Anterior cingulate cortex (tissue), 58 donors: ENCODE measurements around the gene CALM1.

Experiments
- DNase-seq, 58 donors: peaks; one replicate each; lab custom pipeline; 2025; lab: John Stamatoyannopoulos, UW

Gene CALM1

GRCh38 chr14:90396341-90397339, at the start of gene CALM1:
TSS of gene CALM1 (plus strand) at chr14:90397029. CDS start at chr14:90397231, 202 bp downstream.
- DNase-seq, result peak; percentile 52 to 95 (median 88)

DNA sequence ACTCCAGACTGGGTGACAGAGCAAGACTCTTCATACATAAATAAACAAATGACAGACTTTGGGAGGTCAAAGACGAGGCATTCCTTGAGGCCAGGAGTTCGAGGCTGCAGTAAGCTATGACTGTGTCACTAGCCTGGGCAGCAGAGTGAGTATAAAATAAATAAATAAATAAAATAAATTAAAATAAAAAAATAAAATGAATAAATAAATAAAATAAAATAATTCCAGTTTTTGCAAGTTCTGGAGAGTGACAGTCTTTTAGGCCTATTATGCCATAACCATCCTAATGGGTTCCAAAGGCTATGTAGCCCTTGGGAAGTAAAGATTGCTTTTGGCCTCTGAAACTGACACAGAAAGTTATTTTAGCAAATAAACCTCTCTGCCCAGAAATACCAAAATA, 48.6 kb upstream of the CALM1 start:
- DNase-seq, result no peak

DNA sequence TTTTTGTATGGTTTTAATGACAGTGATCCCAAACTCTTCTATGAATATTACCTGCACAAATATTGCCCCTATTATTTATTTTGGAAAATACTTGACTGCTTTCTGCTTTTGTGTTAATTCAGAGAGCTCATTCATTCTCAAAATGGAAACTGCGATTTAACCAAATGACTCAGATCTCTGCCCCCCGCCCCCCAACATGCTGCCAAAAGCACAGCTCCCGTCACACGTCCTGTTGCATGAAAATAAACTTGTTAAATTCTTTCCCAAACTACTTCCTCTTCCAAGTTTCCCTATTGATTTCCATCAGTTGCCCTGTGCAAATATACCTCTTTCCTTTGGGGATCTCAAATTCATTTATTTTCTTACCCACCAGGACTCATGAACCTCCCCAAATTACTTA, 47.1 kb upstream of the CALM1 start:
- DNase-seq, result no peak

DNA sequence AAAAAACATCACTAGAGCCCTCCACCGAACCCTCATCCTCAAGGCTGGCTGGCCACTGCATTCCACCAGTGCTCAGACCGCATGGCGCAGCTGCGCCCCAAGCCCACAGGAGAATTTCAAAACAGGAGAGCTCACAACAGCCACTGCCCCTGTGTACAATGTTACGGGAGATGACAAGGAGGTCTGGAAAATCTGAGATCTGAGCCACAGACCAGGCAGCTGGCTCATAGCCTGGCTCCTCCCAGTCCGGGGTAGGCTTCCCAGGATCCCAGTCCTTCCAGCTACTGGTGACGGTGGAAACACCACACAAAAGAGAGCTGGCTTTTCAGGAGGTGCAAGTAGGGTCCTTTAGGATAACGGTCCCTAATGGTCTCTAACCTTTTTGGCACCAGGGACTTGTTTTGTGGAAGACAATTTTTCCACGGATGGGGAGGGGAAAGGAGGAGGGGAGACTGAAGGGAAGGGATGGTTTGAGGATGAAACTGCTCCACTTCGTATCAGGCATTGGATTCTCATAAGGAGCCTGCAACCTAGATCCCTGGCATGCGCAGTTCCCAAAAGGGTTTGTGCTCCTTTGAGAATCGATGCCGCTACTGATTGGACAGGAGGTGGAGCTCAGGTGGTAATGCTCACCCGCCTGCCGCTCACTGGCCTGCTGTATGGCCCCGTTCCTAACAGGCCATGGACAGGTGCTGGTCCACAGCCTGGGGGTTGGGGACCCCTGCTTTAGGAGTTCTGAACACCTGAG, 42.1 kb upstream of the CALM1 start:
- DNase-seq, result no peak

DNA sequence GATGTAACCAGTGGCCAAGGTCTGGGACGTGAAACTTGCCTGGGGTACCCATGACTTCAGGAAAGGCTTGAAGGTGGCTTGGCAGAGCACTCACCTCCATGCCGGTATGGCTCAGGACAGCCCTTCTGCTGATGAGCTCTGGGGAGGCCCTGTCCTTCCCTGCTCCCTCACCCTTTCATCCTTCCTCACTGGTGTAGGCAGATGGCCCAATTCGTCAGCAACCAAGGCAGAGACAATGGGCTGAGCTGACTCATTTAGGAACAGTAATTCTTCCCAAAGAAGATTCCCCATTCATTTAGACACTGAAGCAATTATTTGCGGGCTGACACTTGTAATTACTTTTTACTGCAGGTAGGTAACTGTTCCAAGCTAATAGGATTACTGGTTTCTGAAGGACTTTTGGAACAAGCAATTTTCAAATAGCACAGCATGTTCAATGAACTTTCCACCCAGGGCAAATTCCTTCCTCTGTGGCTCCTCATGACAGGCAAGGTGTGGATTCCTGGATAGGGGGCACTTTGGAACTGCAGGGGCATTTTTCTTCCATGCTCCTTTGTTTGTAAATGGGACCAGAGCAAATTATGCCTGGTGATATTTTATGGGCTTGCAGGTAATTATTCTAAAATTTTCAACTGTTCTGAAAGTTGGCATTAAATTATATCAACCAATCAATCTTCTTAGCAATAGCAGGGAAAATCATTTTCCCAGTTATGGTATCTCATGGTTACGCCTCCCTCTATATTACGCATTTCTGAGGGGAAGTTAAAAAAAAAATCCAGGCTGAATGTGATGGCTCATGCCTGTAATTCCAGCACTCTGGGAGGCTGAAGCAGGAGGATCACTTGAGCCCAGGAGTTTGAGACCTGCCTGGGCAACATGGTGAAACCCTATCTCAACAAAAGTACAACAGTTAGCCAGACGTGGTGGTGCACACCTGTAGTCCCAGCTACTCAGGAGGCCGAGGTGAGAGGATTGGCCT, 41.0 kb upstream of the CALM1 start:
- DNase-seq, result no peak

- DNase-seq, result no peak
These were observed 39.9 kb upstream of the CALM1 start for GRCh38 chr14:90356925-90357324.

DNA sequence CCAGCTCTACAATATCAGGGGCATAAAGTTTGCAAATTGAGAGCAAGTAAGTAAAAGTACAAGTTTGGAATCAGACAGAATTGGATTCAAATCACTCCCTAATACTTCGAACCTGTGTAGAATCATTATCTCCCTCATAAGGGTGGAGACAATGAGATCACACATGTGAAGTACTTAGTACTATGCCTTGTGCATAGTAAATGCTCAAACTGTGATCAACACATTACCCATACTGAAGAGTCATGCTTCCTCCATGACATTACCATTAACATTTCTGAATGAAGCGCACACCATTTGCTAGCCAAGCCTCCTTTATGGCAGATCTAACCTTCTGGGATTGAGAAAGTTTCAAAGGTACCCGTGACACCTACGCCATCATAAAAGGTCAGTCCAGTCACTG, 38.5 kb upstream of the CALM1 start:
- DNase-seq, result no peak

DNA sequence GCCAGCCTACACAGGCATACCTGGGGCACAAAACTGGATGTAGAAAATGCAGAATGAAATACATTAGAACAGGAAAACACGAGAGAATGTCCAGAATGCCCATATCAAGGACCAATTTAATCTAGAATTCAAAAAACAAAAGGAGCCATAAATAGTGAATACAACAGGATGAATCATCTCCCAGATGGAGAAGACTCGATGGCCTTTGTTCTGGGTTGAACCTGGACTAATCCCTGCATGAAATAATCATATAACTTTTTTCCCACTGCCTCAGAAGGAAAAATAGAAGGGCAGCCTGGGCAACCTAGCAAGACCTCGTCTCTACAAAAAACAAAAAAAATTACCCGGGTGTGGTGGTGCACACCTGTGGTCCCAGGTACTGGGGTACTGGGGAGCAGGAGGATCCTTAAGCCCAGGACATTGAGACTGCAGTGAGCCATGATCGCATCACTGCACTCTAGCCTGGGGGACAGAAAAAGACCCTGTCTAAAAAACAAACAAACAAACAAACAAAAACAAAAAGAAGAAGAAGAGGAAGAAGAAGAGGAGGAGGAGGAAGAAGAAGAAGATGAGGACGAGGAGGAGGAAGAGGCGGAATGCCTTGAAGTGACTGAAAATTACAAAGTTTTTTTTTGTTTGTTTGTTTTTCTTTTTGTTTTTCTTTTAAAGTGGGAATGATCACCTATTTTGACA, 34.8 kb upstream of the CALM1 start:
- no peak for DNase-seq

DNA sequence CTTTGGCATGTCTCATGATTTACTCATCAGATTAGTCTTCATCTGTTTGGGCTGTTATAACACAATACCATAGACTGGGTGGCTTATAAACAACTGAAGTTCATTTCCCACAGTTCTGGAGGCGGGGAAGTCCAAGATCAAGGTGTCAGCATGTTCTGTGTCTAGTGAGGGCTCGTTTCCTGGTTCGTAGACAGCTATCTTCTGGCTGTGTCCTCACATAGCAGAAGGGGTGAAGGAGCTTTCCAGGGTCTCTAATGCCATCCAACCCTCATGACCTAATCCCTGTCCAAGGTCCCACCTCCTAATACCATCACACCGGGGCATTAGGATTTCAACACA, 34.3 kb upstream of the CALM1 start:
- no peak for DNase-seq

GRCh38 chr14:90368946-90369721, 27.7 kb upstream of the CALM1 start:
- DNase-seq, result peak in 19 of 58 donors; percentile 2 to 60 (median 21)

DNA sequence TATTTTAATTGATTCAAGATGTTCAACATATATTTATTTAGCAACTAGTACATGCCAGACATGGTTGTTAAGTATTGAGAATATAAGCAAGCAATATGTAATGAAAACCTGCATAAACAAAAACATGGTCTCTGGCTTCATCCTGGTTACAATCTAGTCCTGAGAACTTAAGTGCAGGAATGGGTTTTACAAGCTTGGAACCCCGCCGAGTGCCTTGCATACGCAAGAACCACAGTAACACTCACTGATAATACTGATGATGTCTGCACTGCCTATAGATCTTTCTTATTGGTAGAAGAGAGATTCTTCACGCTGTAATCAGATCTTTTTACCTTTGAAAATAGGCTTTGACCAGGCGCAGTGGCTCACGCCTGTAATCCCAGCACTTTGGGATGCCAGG, 22.9 kb upstream of the CALM1 start:
- DNase-seq, result no peak

- DNase-seq, result no peak
These were observed 22.0 kb upstream of the CALM1 start for GRCh38 chr14:90374813-90375212.

GRCh38 chr14:90375934-90376333, 20.9 kb upstream of the CALM1 start:
- no peak for DNase-seq

DNA sequence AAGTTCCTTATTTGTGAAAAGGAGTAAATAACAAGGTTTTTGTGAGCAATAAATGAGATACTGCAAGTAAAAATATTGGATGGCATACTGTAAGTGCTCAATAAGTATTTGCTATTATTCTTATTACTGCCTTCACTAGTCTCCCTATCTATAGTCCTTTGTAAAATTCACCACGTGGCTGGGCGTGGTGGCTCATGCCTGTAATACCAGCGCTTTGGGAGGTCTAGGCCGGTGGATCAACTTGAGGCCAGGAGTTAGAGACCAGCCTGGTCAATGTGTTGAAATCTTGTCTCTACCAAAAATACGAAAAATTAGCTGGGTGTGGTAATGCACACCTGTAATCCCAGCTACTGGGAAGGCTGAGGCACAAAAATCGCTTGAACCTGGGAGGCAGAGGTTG, 18.6 kb upstream of the CALM1 start:
- no peak for DNase-seq

- DNase-seq, result no peak
These were observed 17.7 kb upstream of the CALM1 start for GRCh38 chr14:90379106-90379505.

DNA sequence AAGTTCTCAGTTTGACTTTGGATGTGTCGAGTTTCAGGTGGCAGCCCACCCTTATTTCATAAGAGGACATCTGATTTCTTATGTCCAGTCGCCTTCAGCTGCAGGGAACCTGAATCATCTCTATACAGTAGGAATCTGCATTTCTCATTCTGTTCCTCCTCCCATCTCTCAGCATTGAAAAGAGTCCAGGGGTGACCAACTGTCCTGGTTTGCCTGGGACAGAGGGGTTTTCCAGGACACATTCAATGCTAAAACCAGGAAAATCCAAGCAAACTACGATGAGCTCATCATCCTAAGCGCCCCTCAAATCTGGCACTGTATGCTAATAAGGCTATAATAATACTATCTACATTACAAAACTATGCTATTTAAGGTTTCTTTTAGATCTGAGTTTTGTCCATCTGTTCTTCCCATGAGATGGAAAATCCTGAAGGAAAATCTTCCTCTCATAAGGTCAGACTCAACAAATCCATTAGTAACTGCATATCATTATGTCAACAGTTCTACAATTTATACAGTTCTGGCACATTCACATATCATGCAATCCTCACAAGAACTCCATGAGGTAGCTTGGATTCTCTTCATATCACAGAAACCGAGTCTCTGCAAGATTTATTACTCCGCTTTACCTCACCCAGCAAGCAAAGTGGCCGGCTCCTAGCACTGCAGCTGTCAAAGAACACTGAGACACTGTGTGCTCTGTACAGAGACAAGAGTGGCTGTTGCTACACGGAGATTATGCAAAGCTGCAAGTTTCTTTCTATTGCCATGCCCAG, 15.6 kb upstream of the CALM1 start:
- DNase-seq, result peak in 48 of 58 donors; percentile 27 to 92 (median 58)

DNA sequence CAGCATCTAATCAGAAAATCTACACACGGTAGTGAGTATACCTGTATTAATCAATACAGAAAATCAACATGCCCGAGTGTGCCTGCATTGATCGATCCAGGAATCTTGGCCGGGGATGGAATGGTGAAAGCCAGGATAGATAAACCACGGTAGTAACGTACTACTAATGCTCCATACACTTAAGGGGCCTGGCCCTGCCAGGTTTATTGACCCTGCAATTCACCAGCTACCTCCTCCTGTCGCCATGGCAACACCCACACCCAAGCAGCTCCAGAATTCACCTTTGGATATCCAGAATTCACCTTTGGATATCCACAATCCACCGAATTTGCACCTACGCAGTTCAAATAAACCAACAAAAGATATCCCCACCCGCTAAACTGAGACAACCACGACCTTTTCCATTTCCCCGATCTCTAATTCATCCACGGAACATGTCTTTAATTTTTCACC, 14.8 kb upstream of the CALM1 start:
- DNase-seq, result peak in 13 of 58 donors; percentile 10 to 63 (median 44)
